ENCODE data around the gene TIGD7.
"Not testable (repeated sequence)": the region's sequence is repeated elsewhere in the genome, so short reads cannot be mapped to it uniquely, and the experiment has no call there.

TIGD7 gene

DNA sequence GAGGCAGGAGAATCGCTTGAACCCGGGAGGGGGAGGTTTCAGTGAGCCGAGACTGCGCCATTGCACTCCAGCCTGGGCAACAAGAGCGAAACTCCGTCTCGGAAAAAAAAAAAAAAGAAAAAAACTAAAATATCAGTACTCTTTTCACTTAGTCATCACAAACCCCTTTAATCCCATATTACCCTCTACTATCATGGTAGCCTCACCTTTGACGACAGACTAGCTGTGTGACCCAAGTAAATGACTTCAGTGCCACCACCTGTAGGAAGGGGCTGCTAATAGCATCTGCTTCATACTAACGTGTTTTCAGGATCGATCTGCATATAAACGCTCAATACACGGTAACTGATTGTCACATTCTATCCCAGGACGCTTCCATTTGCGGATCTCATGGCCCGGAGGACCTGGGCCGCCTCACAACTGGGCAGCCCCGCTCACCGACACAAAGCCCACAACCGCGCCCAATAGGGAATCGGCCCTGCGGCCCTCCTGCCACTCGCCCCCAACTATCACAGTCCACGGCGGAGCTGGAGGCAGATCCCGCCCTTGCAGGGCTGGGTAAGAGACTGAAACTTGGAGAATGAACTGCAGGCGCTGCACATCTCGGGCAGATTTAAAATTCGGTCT is 23.0 kb downstream of the TIGD7 start:
- DNase-seq: no peak

DNA sequence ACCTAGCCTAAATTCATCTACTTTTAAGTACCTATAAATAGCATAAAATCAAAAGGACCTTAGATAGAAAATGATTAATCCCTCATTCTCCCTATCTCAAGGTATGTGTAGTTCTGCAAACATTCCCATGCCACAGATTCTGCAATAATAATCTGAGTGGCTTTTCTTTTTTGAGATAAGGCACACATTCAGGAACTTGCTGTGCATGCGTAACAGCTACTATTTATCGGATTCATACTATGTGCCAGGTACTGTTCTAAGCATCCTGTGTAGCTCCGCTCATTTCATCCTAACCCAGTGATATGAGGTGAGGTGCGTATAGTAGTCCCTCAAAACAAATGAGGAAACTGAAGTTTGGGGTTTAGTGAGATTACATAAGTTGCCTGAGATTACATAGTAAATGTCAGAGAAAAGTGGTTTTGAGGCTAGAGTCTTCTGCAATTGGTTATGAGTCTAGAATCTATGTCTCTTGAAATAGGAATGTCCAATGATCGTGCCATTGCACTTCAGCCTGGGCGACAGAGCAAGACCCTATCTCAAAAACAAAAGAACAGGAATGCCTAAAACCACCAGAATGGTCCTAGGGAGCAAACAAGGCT is 23.9 kb downstream of the TIGD7 start:
- no peak for DNase-seq

DNA sequence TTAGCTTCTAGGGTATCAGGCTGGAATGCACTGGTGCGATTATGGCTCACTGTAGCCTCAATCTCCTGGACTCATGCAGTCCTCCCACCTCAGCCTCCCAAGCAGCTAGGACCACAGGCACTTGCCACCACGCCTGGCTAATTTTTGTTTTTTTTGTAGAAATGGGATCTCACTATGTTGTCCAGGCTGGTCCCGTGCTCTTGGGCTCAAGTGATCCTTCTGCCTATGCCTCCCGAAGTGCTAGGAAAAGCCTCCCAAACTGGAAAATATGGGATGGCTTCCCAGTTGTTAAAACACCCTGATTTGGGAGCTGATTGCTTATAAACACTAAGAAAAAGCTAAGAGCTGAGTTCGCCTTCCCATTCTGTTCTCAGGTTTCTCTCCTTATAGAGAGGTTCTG is 28.6 kb downstream of the TIGD7 start:
- no peak for DNase-seq

DNA sequence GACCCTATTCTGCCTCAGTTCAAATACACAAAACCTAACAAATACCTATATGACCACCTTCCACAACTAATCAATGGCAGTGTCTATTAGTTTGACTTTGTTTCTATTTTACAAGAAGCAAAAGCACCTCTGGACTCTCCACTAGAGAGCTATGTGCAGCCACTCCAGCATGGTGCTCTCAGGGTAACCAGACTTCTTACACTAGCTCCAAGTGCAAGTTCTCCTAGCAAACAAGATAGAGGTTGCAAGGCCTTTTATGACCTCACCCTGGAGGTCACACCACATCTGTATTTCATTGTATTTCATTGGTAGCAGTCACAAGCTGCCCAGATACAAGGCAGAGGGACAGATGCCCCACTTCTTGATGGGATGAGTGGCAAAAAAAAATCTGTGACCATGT is 30.3 kb downstream of the TIGD7 start:
- DNase-seq: no peak

DNA sequence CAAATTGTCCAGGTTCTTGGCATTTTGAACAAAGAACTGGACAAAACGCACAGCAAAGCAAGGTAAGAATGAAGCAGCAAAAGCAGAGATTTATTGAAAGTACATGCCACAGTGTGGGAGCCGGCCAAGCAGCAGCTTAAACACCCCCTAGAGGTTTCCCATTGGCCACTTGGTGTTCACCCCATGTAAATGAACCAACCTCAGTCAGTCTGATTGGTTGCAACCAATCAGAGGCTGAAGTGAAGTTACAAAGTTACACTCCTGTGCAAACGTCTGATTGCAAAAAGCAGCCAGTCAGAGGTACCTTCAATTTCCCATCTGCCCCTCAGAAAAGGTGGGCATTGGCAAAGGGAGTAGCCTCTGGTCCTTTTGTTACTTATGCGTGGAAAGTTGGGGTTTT is 30.7 kb downstream of the TIGD7 start:
- no peak for DNase-seq

DNA sequence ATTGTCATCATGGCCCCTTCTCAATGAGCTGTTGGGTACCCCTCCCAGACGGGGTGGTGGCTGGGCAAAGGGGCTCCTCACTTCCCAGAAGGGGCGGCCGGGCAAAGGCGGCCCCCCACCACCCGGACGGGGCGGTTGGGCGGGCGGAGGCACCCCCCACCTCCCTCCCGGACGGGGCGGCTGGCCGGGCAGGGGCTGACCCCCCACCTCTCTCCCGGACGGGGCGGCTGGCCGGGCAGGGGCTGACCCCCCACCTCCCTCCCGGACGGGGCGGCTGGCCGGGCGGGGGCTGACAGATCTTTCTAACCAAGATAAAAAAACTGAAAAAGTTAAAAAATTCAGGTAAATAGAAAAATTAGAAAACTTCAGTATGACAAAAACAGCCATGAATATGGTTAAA is 33.9 kb downstream of the TIGD7 start:
- DNase-seq: not testable (repeated sequence)

DNA sequence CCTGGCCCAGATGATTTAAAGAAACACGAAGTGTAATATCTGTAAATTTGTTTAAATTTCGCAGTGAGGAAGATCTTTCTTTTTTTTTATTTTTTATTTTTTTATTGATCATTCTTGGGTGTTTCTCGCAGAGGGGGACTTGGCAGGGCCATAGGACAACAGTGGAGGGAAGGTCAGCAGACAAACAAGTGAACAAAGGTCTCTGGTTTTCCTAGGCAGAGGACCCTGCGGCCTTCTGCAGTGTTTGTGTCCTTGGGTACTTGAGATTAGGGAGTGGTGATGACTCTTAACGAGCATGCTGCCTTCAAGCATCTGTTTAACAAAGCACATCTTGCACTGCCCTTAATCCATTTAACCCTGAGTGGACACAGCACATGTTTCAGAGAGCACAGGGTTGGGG is 34.5 kb downstream of the TIGD7 start:
- not testable (repeated sequence) for DNase-seq

DNA sequence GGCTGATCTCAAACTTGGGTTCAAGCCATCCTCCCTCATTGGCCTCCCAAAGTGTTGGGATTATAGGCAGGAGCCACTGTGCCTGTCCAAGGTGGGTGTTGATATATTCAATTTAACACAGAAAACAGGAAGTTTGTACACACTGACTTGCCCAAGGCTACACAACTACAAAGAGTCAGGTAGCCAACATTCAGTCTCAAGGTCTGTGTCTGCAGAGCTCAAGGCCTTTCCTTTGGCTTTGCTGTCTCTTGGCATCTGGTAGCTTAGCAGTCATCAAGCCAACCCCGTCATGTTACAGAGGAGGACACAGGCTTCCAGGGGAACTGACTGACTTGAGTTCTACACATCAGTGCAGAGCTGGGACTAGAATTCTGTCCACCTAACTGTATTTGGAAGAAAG is 36.9 kb downstream of the TIGD7 start:
- DNase-seq: no peak

DNA sequence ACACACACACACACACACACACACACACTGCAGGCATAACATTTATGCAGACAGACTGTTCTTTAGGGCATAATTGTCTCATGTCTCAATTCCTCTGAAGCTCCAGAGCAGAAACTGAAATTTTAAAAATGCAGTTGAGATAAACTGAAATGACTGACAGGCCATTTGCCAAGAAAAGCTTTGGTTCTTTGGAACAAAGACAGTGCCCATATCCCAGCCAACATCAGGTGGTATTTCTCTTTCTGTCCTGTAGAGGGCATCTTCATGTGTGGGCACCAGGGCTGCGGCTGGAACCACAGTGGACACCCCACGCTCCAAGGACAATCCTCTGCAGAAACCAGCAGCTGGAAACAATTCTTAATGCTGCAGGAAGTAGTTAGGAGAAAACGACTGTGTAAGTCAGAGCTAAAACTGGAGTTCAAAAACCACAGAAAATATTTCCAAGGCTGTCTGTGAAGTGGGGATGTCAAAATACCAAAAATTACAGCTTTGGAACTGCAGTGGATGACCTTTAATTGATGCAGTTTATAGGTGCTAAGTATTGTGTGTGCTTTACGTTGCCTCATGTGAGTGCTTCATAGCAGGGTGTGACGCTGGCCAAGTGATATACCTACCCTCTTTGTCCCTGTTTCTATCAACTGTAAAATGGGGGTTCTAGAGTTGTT is 38.2 kb downstream of the TIGD7 start:
- no peak for DNase-seq

DNA sequence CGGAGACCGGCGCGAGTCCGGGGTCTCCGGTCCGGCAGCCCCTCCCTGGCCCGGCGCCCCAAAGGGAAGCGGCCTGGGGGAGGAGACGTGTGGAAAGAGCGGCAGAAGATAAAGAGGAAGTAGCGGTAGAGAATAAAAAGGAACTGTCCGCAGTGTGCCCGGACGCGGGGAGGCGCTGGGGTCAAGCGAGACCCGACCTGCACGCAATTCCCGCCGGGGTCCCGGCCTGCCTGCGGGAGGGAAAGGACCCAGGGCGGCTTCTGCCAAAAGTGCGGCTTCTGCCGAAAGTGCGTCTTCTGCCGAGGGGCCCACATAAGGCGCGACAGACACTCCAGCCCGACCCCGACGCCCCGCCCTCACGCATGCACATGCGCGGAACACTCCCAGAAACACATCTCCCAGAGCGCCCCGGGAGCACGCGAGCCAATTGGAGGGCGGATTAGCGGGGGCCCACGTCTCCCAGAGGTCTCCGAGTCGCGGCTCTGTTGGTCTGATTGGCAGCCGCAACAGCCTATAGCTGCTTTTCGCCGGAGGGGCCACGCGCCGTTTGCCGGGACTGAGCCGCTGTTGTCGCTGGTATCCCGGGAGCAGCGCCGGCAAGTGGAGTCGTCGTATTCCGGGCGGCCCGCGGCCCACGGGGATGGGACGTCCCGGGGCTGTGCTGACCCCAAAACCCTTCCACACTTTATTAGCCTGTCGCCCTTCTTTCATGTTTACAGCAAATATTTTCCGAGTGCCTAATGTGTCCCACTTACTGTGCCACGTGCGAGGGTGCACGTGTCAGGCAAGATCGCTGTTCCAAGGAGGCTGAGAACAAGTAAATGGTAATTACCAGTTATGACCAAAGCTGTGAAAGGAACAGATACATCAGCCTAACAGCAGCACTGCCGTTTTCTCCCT is 40.8 kb downstream of the TIGD7 start:
- peak; percentile 98 for DNase-seq

DNA sequence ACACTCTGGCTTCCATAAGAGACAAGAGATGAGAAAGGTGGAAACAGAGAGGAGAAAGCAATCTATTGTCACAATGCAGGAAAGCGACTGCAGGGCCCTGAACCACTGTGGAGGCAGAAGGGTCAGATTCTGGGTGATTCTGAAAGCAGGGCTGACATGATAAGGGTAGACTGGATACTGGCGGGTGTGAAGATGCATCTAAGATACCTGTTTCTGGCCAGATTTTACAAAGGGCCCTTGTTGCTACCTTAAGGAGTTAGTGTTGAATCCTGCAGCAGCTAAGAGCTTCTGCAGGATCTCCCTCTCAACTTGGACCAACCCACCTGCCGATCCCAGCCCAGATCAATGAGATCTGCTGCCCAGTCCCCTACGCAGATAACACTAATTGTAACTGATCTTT is 42.7 kb downstream of the TIGD7 start:
- no peak for DNase-seq

DNA sequence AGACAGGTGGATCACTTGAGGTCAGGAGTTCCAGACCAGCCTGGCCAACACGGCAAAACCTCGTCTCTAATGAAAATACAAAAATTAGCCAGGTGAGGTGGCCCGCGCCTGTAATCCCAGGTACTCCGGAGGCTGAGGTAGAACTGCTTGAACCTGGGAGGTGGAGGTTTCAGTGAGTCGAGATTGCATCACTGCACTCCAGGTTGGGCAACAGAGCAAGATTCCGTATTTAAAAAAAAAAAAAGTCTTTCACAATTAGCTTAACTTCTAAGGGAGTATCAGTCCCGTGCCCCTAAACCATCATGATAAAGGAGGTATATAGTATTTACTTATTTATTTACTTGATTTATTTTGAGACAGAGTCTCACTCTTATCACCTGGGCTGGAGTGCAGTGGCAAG is 45.4 kb downstream of the TIGD7 start:
- no peak for DNase-seq

DNA sequence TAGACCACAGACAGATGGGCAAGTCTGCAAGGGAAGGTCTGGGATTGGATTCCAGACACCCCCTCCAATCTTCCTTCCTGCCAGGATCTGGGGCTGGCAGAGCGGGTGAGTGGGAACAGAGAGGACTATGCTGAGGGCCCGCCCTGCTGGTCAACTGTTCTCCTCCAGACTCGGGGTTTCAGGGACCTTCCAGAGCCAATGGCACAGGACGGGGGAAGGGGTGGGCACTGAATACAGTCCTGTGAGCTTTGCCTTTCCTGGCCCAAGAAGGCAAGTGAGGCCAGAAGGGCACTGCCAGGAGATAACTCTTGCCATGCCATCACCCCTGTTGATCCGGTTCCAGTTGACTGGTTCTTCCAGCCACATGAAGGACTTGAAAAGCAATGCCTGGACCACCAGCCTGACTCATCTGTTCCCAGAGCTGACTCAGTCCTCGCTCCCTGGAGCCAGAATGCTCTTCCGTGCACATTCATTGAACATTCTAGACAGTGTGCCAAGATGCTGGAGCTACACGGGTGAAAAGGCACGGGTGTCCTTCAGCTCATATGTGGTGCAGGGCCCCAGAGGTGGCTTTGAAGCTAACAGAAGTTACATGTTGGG is 48.3 kb downstream of the TIGD7 start:
- DNase-seq: no peak

DNA sequence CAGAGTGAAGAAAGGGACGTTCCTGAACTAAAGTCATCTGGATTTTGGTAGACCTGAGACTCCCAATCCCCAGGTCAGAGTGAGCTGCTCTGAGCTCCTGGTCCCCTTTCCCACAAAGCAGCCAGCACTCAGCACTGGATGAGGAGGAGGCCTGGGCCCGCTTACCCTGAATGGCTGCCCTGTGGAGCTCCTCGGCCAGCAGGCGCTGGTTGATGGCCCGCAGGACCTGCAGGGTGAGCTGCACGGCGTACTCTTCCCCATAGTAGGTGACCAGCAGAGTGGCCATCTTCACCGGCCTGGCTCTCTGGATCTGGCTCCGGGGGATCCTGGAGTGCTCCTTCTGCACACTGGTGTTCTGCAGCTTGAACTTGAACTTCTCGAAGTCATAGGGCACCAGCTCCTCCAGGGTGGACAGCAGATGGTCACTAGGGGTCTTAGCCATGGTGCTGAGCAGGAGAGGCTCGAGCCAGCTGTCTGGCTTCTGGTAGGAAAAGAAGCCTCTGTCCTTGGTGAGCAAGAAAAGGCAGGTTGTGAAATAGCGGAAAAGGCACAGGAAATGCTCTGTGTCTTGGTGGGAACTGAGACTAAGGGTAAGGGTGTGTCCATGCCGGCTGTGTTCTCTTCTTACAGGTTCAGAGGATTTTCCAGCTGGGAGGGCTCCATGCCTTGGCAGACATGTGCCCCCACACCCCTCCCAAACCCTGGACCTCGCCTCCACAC is 48.9 kb downstream of the TIGD7 start, which contains the start of gene MEFV:
Gene MEFV (minus strand): TSS at position 488 of the 720 bp plus-strand sequence. CDS start 46 bp downstream, at position 442.
- no peak for DNase-seq

DNA sequence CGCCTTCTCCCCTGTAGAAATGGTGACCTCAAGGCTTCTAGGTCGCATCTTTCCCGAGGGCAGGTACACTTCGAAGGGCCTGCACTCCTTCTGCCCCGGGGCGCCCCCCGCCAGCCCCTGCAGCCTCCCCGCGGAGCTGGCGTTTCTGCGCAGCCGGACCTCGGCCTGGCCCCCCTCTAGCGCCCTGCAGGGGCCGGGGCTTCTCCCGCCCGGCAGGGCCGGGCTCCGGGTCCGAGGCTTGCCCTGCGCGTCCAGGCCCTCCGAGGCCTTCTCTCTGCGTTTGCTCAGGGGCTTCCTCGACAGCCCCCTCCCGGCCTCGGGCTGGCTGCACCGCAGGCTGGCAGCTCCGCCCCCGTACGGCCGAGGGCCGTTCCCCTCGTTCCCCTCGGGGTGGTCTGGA is 50.9 kb downstream of the TIGD7 start:
- DNase-seq: no peak

DNA sequence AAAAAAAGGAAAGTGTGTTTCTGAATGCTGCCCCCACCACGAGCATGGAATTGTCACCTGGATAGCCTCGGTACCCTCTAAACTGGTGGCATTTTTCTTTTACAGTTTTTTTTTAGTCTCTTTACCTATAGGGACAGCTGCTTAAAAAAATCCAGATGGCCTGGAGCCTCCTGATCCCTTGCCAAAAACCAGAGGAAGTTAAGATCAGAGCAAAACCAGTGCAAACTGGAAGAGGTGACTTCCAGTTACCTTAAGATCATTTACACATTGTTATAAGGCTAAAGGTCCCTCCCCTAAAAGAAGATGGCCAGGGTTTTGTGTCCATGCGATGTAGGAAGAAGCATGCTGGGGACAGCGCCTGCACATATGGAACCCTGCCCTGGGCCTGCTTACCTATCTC is 52.3 kb downstream of the TIGD7 start:
- DNase-seq: no peak

DNA sequence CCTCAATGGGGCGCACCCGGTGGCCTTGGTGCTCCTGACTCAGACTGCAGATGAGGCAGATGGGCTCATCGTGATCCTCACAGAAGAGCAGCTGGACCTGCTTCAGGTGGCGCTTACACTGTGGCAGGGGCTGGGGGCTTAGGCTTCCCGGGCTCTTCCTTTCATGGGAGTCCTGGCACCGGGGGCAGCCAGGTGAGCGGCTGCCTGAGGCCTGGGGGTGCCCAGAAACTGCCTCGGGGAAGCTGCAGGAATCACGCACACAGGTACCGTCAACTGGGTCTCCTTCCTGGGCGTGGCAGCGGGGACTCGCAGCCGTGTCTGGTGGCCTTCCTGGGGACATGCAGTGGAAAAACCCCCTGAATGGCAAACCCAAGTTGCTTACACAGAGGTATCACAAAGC is 55.8 kb downstream of the TIGD7 start:
- no peak for DNase-seq

DNA sequence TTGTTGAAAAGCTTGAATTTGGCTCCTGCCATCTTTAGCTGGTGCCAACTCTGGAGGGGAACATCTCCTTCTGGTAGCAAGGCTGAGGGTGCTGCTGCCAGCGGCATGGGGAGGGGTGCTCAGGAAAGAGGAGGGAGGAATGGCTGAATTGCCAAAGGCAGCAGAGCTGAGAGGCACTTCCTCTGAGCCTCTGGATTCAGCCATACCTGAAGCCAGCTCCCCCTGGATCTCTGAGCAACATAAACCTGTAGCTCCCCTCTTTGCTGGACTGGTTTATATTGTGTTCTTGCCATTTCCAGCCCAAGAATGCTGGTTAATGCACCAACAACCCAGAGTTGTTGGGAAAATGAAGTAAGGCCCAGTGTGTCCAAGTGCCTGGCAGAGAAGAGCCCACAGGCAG is 56.2 kb downstream of the TIGD7 start:
- no peak for DNase-seq

All from activated CD8-positive, alpha-beta memory T cell treated with anti-CD3 and anti-CD28 coated beads for 24 hours (primary cell).